8988T (cell line): Measurements from ENCODE around the gene PNKD.
"Not testable (repeated sequence)": the region's sequence is repeated elsewhere in the genome, so short reads cannot be mapped to it uniquely, and the experiment has no call there.

Experiments
- DNase-seq: peaks from one replicate; pipeline ENCODE4 v3.0.0; 2011

The PNKD gene

GRCh38 chr2:218293715-218294429 is 23.6 kb downstream of the PNKD start:
- no peak for DNase-seq

GRCh38 chr2:218294430-218295022 is 24.2 kb downstream of the PNKD start:
- no peak for DNase-seq

- no peak for DNase-seq
Measured at GRCh38 chr2:218295029-218295428, 24.7 kb downstream of the PNKD start.

GRCh38 chr2:218296200-218296599 is 25.9 kb downstream of the PNKD start:
- no peak for DNase-seq

GRCh38 chr2:218296847-218297246 is 26.5 kb downstream of the PNKD start:
- DNase-seq: no peak

- no peak for DNase-seq
Measured at GRCh38 chr2:218298314-218298875, 28.1 kb downstream of the PNKD start.

- DNase-seq: no peak
Measured at GRCh38 chr2:218300141-218300540, 29.8 kb downstream of the PNKD start.

- DNase-seq: no peak
Measured at GRCh38 chr2:218301176-218301819, 31.0 kb downstream of the PNKD start.

GRCh38 chr2:218305383-218305782 is 35.1 kb downstream of the PNKD start:
- no peak for DNase-seq

GRCh38 chr2:218306184-218306920 is 36.0 kb downstream of the PNKD start:
- DNase-seq: no peak

GRCh38 chr2:218307415-218308090 is 37.2 kb downstream of the PNKD start:
- no peak for DNase-seq

- DNase-seq: no peak
Measured at GRCh38 chr2:218310853-218311540, 40.7 kb downstream of the PNKD start.

GRCh38 chr2:218311541-218312266 is 41.4 kb downstream of the PNKD start:
- not testable (repeated sequence) for DNase-seq

GRCh38 chr2:218312267-218312756 is 42.0 kb downstream of the PNKD start:
- DNase-seq: no peak

GRCh38 chr2:218313356-218313755 is 43.0 kb downstream of the PNKD start:
- no peak for DNase-seq

- DNase-seq: not testable (repeated sequence)
Measured at GRCh38 chr2:218314764-218315163, 44.4 kb downstream of the PNKD start.

- DNase-seq: no peak
Measured at GRCh38 chr2:218315397-218315796, 45.1 kb downstream of the PNKD start.

- no peak for DNase-seq
Measured at GRCh38 chr2:218317303-218317630, 46.9 kb downstream of the PNKD start.

- DNase-seq: no peak
Measured at GRCh38 chr2:218317835-218318234, 47.5 kb downstream of the PNKD start.

GRCh38 chr2:218318241-218318640 is 47.9 kb downstream of the PNKD start:
- no peak for DNase-seq

- DNase-seq: no peak
Measured at GRCh38 chr2:218319813-218320365, 49.6 kb downstream of the PNKD start.
